Myocyte (in vitro differentiated cells): ENCODE measurements around the gene CCDC40. TPM values are rescaled to one million over a fixed set of nuclear protein-coding genes. Genes with fewer than 3 reads are reported as not detected.

Experiments
- DNase-seq: peaks from one replicate; pipeline ENCODE4 v3.0.0-alpha.2; 2012; ENCODE audit warnings: low read depth
- total RNA-seq: library from RNA; depleted of rRNA; stranded (reverse); fragments of >200 nt; gene quantifications from 2 replicates; pipeline ENCODE4 v1.2.3, GENCODE V29; 2014

CCDC40 gene
- total RNA-seq, 1 donor from 2014 or later = 3.2 TPM

GRCh38 chr17:80018917-80019651 lies 17.4 kb upstream of the CCDC40 start:
- DNase-seq = no peak

- DNase-seq = no peak
These were observed 14.8 kb upstream of the CCDC40 start for GRCh38 chr17:80021600-80021999.

GRCh38 chr17:80023481-80024205 lies 12.8 kb upstream of the CCDC40 start:
- no peak for DNase-seq

GRCh38 chr17:80024206-80024972 lies 12.1 kb upstream of the CCDC40 start:
- DNase-seq = no peak

- peak; percentile 98 for DNase-seq
These were observed 11.3 kb upstream of the CCDC40 start for GRCh38 chr17:80025140-80025539.

DNA sequence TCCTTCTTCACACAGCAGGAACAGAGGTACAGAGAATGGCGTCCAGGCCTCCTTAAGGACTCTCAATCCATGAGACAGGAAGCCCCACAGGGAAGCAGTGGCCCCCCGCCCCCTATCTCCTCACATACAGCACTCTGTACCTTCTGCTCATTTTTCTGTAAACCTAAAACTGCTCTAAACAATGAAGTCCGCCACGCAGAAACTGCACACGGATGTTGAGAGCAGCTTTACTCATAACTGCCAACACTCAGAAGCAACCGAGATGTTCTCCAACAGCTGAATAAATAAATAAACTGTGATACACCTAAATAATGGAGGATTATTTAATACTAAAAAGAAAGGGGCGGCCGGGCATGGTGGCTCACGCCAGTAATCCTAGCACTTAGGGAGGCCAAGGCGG lies 10.6 kb upstream of the CCDC40 start:
- DNase-seq = peak; percentile 67

- DNase-seq = no peak
These were observed 9.9 kb upstream of the CCDC40 start for GRCh38 chr17:80026359-80027042.

- DNase-seq = no peak
These were observed 9.4 kb upstream of the CCDC40 start for GRCh38 chr17:80027043-80027435.

DNA sequence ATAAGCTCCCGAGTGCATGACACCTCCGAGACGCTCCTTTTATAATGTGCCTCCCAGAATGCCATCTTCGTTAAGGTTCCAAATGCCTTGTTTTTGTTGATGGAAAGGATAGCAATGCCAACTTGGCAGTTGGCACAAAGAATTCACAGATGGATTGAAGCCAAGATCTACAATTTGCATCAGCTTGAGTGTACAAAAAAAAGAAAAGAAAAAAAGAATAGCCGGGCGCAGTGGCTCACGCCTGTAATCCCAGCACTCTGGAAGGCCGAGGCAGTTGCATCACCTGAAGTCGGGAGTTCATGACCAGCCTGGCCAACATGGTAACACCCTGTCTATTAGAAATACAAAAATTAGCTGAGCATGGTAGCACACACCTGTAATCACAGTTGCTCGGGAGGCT lies 8.4 kb upstream of the CCDC40 start:
- DNase-seq = no peak

GRCh38 chr17:80029258-80029974 lies 7.0 kb upstream of the CCDC40 start:
- DNase-seq = peak; percentile 96

- DNase-seq = no peak
These were observed 5.6 kb upstream of the CCDC40 start for GRCh38 chr17:80030730-80031410.

- DNase-seq = no peak
These were observed 4.6 kb upstream of the CCDC40 start for GRCh38 chr17:80031691-80032430.

DNA sequence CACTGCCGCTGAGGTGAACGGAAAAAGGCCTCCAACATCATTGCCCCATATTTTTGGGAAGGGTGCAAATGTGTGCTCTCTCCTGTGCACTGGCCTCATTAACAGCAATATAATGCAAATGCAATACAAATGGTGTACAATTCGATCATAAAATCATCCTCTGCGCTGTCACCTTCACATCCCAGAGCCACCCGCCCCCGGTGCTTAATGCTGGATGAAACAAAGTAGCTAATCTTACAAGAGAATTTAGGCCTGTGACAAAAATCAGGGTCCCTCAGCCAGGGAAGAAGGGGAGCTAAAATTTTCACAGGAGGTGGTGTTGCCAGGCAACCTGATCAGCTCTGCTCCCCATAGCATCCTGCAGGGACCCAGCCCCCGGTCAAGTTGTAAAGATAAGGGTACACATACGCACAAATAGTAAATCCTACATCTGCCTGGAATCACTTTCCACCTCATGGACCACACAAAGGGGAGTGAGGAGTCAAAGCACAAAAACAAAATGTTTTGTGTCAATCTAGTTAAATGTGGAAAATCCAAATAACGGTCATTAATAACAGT lies 3.7 kb upstream of the CCDC40 start:
- no peak for DNase-seq

DNA sequence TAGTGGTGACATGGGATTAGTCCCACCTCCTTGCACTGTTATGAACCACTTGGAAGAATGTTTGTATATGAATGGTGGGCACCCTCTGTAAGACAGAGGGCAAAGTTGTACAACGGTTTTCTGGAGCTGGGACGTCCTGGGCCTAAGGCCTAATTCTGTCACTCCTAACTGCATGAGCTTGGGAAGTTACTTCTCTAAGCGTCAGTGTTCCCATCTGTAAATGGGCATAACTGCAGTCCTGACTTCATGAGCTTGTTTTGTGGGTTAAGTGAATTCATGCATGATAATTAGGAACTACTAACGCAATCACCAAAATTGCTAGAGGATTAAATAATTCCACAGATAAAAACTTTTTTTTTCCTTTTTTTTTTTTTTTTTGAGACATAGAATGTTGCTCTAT lies 2.6 kb upstream of the CCDC40 start:
- DNase-seq = no peak

DNA sequence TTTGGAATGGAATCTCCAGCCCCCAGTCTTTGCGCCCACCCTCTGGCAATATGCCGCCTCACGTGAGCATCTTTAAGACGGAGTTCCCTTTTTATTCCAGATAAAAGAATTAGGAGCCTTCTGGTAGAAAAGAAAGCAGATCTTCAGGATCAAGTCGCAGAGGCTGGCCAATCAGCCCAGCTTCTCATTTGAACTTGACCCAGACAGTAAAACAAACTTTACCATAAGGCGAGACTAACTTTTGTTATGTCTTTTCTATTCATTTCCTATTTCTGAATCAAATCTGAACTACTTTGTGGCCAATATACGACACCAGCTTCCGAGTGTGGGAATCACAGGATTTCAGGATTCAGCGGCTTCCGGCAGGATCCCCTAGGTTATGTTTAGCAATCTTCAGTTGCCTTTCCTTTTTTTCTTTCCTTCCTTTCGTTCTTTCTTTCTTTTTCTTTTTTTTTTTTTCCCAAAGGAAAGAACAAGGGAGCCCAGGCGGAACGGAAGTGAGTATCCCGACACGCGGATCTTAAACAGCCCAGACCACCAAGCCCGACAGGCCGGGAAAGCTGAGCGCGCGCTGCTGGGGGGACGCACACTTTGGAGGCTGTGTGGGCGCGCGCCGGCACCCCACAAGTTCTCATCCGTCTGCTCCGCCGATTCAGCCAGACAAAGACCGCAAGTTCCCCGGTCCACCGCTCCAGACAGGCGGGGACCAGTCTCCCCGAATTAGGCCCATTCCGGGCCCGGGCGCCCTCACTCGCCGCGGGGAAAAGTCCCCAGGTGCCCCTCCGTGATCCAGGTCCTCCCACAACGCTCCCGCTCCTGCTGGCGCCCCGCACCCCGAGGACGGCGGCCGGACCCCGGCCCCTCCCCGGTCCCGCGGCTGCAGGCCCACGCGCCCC lies 1.4 kb upstream of the CCDC40 start:
- DNase-seq = peak; percentile 51

GRCh38 chr17:80035687-80035936 lies 830 bp upstream of the CCDC40 start, which contains the start of gene TBC1D16:
TBC1D16 (minus strand) TSS chr17:80035872; CDS start chr17:80013547, 22,325 bp downstream.
- no peak for DNase-seq

- DNase-seq = peak; percentile 40
These were observed 454 bp downstream of the CCDC40 start for GRCh38 chr17:80036715-80037477.

DNA sequence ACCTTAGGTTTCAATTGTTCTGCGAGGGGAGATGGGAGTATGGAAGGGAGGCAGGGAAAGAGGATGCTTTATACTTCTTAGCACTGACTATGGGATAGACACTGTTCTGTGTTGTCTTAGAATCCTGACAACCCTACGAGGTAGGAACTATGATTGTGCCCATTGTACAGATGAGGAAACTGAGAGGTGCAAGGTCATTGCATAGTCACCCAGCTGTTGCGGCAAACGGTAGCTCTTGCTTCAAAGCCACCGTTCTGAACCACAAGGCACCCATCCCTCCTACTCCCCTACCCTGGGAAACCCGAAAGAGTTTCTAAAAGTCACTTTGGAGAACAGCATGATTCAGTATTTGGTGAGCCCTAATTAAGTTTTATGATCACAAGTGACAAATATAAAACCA lies 7.5 kb downstream of the CCDC40 start:
- no peak for DNase-seq
